H1 (cell line): ENCODE data around the gene ACER3. TPM values are rescaled to one million over a fixed set of nuclear protein-coding genes. Genes with fewer than 3 reads are reported as not detected.

ENCODE experiments used
- polyA plus RNA-seq, 7 experiments: library from polyadenylated mRNA; depleted of rRNA in 3 of 7; stranded (reverse) in 5 of 7; unstranded in 2 of 7; fragments of >200 nt in 5 of 7; fragments of 200-250 nt in 2 of 7; gene quantifications; 1 replicate in 5 of 7; 2 replicates in 1 of 7; 4 replicates in 1 of 7; pipeline versions ENCODE4 v1.2.1 to v1.2.3, GENCODE V29; 2011 to 2013; ENCODE audit warnings: missing spikeins in 2 of 7, mixed read lengths in 2 of 7
- total RNA-seq: library from RNA; stranded (reverse); fragmentation: NEBNext Ultra II Directional; extraction: Animal tissue kit (Norgen Biotek cat#: 25700); gene quantifications from 2 replicates; pipeline ENCODE4 v1.2.1, GENCODE V29; 2021
- TF ChIP-seq, protein P1 (sequence below), 3 experiments: IDR thresholded peaks; 1 replicate in 2 of 3; 2 replicates in 1 of 3; pipeline versions ENCODE4 v1.5.1 to v1.6.1; 2011; ENCODE audit warnings: low read length in 3 of 3, mild to moderate bottlenecking in 3 of 3, inconsistent platforms in 2 of 3, low read depth in 1 of 3, moderate library complexity in 1 of 3; ENCODE audit not compliant: insufficient read depth in 1 of 3; ENCODE audit errors: control extremely low read depth in 1 of 3

ACER3 gene
- total and polyA plus RNA-seq, 2 of the 8 experiments (the other 6 are each of a cell fraction or from before 2014, with no cell fraction given) = 5.7 to 16.2 TPM

DNA sequence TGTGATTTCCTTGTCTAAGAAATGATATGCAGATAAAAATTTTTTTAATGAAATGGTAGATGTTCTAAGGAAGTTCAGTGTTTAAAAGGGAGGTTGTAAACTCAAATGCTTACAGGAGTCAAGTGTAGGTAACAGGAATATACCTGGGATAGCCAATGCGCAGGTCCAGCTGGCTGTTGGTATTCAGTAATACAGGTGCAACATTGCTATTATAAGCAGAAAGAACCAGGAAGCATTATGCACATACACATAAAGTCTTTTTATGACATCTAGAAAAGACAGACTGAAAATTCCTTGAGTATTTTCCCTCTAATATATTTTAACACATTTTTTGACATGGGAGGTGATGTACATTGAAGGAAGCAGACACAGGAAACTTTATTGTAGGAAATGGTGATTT lies 129.9 kb downstream of the ACER3 start (continued):
- TF ChIP-seq, protein P1, sequence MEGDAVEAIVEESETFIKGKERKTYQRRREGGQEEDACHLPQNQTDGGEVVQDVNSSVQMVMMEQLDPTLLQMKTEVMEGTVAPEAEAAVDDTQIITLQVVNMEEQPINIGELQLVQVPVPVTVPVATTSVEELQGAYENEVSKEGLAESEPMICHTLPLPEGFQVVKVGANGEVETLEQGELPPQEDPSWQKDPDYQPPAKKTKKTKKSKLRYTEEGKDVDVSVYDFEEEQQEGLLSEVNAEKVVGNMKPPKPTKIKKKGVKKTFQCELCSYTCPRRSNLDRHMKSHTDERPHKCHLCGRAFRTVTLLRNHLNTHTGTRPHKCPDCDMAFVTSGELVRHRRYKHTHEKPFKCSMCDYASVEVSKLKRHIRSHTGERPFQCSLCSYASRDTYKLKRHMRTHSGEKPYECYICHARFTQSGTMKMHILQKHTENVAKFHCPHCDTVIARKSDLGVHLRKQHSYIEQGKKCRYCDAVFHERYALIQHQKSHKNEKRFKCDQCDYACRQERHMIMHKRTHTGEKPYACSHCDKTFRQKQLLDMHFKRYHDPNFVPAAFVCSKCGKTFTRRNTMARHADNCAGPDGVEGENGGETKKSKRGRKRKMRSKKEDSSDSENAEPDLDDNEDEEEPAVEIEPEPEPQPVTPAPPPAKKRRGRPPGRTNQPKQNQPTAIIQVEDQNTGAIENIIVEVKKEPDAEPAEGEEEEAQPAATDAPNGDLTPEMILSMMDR (IDR thresholded peaks at IDR 0.05; ENCODE audit: control extremely low read depth in 1 of 3, insufficient read depth in 1 of 3, low read depth in 1 of 3, low read length in 3 of 3) = no peak
- TF ChIP-seq, all 59 proteins: peak for 0
